NCI-H446 treated with DMSO at 0.1 percent for 48 hours (cell line): ENCODE results near the gene GOLGA7B.

ENCODE experiments used
- DNase-seq: peaks from one replicate; lab custom pipeline; 2025; lab: John Stamatoyannopoulos, UW

The GOLGA7B gene

GRCh38 chr10:97849687-97850402, at the start of gene GOLGA7B:
Gene GOLGA7B, plus strand, starts transcription at chr10:97849843. Its CDS starts 461 bp downstream, at chr10:97850304.
- DNase-seq, result no peak

- no peak for DNase-seq
Measured at GRCh38 chr10:97800474-97800873, 49.2 kb upstream of the GOLGA7B start.

- DNase-seq, result no peak
Measured at GRCh38 chr10:97801422-97801821, 48.2 kb upstream of the GOLGA7B start.

- DNase-seq, result no peak
Measured at GRCh38 chr10:97805096-97805884, 44.4 kb upstream of the GOLGA7B start.

GRCh38 chr10:97805949-97806348, 43.7 kb upstream of the GOLGA7B start:
- DNase-seq, result no peak

- no peak for DNase-seq
Measured at GRCh38 chr10:97810446-97810845, 39.2 kb upstream of the GOLGA7B start.

GRCh38 chr10:97811958-97812357, 37.7 kb upstream of the GOLGA7B start:
- DNase-seq, result no peak

GRCh38 chr10:97812696-97813095, 36.9 kb upstream of the GOLGA7B start:
- DNase-seq, result no peak

- no peak for DNase-seq
Measured at GRCh38 chr10:97813311-97813710, 36.3 kb upstream of the GOLGA7B start.

GRCh38 chr10:97814996-97815395, 34.6 kb upstream of the GOLGA7B start:
- no peak for DNase-seq

GRCh38 chr10:97816609-97817008, 33.0 kb upstream of the GOLGA7B start:
- DNase-seq, result no peak

- no peak for DNase-seq
Measured at GRCh38 chr10:97818572-97818971, 31.1 kb upstream of the GOLGA7B start.

- no peak for DNase-seq
Measured at GRCh38 chr10:97820096-97820704, 29.4 kb upstream of the GOLGA7B start.

GRCh38 chr10:97821308-97822038, 28.2 kb upstream of the GOLGA7B start:
- DNase-seq, result no peak

GRCh38 chr10:97822261-97822687, 27.4 kb upstream of the GOLGA7B start:
- DNase-seq, result no peak

GRCh38 chr10:97823734-97824133, 25.9 kb upstream of the GOLGA7B start:
- no peak for DNase-seq

- no peak for DNase-seq
Measured at GRCh38 chr10:97825020-97825760, 24.5 kb upstream of the GOLGA7B start.

GRCh38 chr10:97826892-97827291, 22.8 kb upstream of the GOLGA7B start:
- no peak for DNase-seq

GRCh38 chr10:97827702-97828291, 21.8 kb upstream of the GOLGA7B start:
- no peak for DNase-seq

- DNase-seq, result no peak
Measured at GRCh38 chr10:97828721-97829120, 20.9 kb upstream of the GOLGA7B start.

- no peak for DNase-seq
Measured at GRCh38 chr10:97830064-97830463, 19.6 kb upstream of the GOLGA7B start.
